Measurements from ENCODE around the gene SH3BGRL3.
A peak's percentile ranks its signal among the peaks of the same experiment; 100 is the strongest.

The SH3BGRL3 gene

GRCh38 chr1:26269198-26269550 lies 10.7 kb upstream of the SH3BGRL3 start:
- no peaks in the 10 kb centered on the region for H3K27me3 ChIP-seq (ENCODE audit: control insufficient read depth, low read length)
- peaks cover 77% of the 10 kb centered on the region for H3K36me3 ChIP-seq (ENCODE audit: control insufficient read depth, low read length)
- H4K20me1 ChIP-seq (ENCODE audit: control insufficient read depth, insufficient read depth, low read depth, low read length): no peaks in the 10 kb centered on the region
- H3K27ac ChIP-seq (ENCODE audit: low read depth, low read length): no peak overlapping the region
- H3K4me2 ChIP-seq (ENCODE audit: low read length): no peak overlapping the region
- no peak overlapping the region for H3K4me3 ChIP-seq (ENCODE audit: low read length)
- H3K79me2 ChIP-seq (ENCODE audit: control insufficient read depth, low read length): no peaks in the 10 kb centered on the region
- peaks cover 8% of the 10 kb centered on the region for H3F3A ChIP-seq (ENCODE audit: control insufficient read depth, insufficient read depth)
- TF ChIP-seq, protein P1, sequence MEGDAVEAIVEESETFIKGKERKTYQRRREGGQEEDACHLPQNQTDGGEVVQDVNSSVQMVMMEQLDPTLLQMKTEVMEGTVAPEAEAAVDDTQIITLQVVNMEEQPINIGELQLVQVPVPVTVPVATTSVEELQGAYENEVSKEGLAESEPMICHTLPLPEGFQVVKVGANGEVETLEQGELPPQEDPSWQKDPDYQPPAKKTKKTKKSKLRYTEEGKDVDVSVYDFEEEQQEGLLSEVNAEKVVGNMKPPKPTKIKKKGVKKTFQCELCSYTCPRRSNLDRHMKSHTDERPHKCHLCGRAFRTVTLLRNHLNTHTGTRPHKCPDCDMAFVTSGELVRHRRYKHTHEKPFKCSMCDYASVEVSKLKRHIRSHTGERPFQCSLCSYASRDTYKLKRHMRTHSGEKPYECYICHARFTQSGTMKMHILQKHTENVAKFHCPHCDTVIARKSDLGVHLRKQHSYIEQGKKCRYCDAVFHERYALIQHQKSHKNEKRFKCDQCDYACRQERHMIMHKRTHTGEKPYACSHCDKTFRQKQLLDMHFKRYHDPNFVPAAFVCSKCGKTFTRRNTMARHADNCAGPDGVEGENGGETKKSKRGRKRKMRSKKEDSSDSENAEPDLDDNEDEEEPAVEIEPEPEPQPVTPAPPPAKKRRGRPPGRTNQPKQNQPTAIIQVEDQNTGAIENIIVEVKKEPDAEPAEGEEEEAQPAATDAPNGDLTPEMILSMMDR (IDR thresholded peaks at IDR 0.05; ENCODE audit: low read depth, low read length, poor library complexity, severe bottlenecking): no peak
- no peak for TF ChIP-seq EZH2phosphoT487 (IDR thresholded peaks at IDR 0.05; ENCODE audit: borderline replicate concordance, low read length)
- peaks cover 2% of the 10 kb centered on the region for H3K4me1 ChIP-seq (ENCODE audit: control insufficient read depth, low read length)
- H3K9me3 ChIP-seq (ENCODE audit: control insufficient read depth, insufficient read depth, low read length): no peaks in the 10 kb centered on the region
- H3K9me2 ChIP-seq (replicated peaks; ENCODE audit: control insufficient read depth, low read length): no peaks in the 10 kb centered on the region

GRCh38 chr1:26274801-26275425 lies 5.0 kb upstream of the SH3BGRL3 start:
- peaks cover 29% of the 10 kb centered on the region for H3K4me1 ChIP-seq (ENCODE audit: control insufficient read depth, low read length)
- H3K4me3 ChIP-seq (ENCODE audit: low read length): no peak overlapping the region
- no peak for TF ChIP-seq EZH2phosphoT487 (IDR thresholded peaks at IDR 0.05; ENCODE audit: borderline replicate concordance, low read length)
- TF ChIP-seq, protein P1 (IDR thresholded peaks at IDR 0.05; ENCODE audit: low read depth, low read length, poor library complexity, severe bottlenecking): no peak
- no peak overlapping the region for H3K27ac ChIP-seq (ENCODE audit: low read depth, low read length)
- peaks cover 16% of the 10 kb centered on the region for H3F3A ChIP-seq (ENCODE audit: control insufficient read depth, insufficient read depth)
- no peaks in the 10 kb centered on the region for H3K27me3 ChIP-seq (ENCODE audit: control insufficient read depth, low read length)
- no peak overlapping the region for H3K4me2 ChIP-seq (ENCODE audit: low read length)
- peaks cover 84% of the 10 kb centered on the region for H3K36me3 ChIP-seq (ENCODE audit: control insufficient read depth, low read length)
- H3K9me3 ChIP-seq (ENCODE audit: control insufficient read depth, insufficient read depth, low read length): no peaks in the 10 kb centered on the region
- H3K9me2 ChIP-seq (replicated peaks; ENCODE audit: control insufficient read depth, low read length): no peaks in the 10 kb centered on the region
- peaks cover 4% of the 10 kb centered on the region; the same call in 1 of the 2 replicates for H3K79me2 ChIP-seq (ENCODE audit: control insufficient read depth, low read length)
- peaks cover 2% of the 10 kb centered on the region; the same call in 1 of the 2 replicates for H4K20me1 ChIP-seq (ENCODE audit: control insufficient read depth, insufficient read depth, low read depth, low read length)

DNA sequence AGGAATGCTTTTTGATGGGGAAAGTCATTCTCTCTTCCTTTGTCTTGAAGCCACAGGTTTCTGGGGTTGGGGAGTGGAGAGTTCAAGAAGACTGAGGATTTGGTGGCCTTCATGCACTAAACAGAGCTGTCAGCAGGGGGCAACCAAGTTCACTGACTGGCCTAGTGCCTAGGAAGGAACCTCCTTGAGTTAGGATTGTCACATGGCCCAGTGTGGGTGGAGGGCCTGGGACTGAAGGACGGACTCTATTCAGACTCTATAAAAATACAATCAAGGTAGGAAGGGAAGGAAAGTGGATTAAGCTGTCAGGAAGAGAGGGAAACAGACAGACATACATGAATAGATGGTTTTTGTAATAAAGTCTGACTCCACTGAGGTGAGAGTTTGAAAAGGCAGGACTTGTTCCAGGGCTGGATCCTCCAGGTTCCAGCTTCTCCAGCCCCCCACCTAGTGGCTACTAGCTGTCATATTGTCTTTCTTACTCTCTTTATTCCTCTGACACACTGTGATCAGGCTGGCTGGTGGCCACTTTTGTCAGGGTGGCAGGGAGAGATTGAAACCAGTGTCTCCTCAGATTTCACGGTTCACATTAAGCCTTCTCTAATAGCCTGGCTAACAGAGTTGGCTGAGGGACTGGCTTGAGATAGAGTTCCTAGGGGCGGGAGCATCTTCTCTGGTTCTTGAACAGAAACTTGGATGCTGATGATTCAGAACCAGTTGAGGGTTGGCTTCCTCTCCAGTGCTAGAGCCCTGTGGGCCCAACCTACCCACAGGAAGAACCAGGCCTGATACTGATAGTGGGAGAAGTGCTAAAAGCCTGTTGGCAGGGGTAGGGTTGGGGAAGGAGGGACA lies 4.1 kb upstream of the SH3BGRL3 start:
- TF ChIP-seq, protein P1 (IDR thresholded peaks at IDR 0.05; ENCODE audit: low read depth, low read length, poor library complexity, severe bottlenecking): peak; percentile 76
- TF ChIP-seq EZH2phosphoT487 (IDR thresholded peaks at IDR 0.05; ENCODE audit: borderline replicate concordance, low read length): no peak
- H3K79me2 ChIP-seq (ENCODE audit: control insufficient read depth, low read length): peaks cover 8% of the 10 kb centered on the region; the same call in 1 of the 2 replicates
- H3K4me2 ChIP-seq (ENCODE audit: low read length): no peak overlapping the region
- peaks cover 2% of the 10 kb centered on the region; the same call in 1 of the 2 replicates for H4K20me1 ChIP-seq (ENCODE audit: control insufficient read depth, insufficient read depth, low read depth, low read length)
- no peaks in the 10 kb centered on the region for H3K9me2 ChIP-seq (replicated peaks; ENCODE audit: control insufficient read depth, low read length)
- H3K9me3 ChIP-seq (ENCODE audit: control insufficient read depth, insufficient read depth, low read length): no peaks in the 10 kb centered on the region
- H3K4me1 ChIP-seq (ENCODE audit: control insufficient read depth, low read length): peaks cover 37% of the 10 kb centered on the region
- no peaks in the 10 kb centered on the region for H3K27me3 ChIP-seq (ENCODE audit: control insufficient read depth, low read length)
- no peak overlapping the region for H3K27ac ChIP-seq (ENCODE audit: low read depth, low read length)
- H3F3A ChIP-seq (ENCODE audit: control insufficient read depth, insufficient read depth): peaks cover 18% of the 10 kb centered on the region
- H3K4me3 ChIP-seq (ENCODE audit: low read length): no peak overlapping the region
- peaks cover 76% of the 10 kb centered on the region for H3K36me3 ChIP-seq (ENCODE audit: control insufficient read depth, low read length)
